ENCODE data around the gene TCAIM.
"Not testable (repeated sequence)": the region's sequence is repeated elsewhere in the genome, so short reads cannot be mapped to it uniquely, and the experiment has no call there.

TCAIM gene

GRCh38 chr3:44342176-44342790 is 3.7 kb downstream of the TCAIM start:
- no peak for DNase-seq (ENCODE audit: low spot score)

DNA sequence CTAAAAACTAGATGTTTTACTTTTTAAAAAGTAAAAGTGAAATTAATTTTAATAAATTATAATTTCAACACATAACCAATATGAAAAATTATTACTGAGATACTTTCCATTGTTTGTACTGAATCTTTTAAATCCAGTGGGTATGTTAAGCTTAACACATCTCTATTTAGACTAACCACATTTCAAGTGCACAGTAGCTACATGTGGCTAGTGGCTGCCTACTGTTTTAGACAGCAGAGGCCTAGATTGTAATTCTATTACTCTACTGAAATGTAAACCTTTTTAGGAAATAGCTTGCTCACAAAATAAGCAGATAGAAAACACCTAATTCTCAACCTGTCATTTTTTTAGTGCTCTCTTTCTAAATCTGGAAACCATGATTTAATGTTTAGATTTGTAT is 4.9 kb downstream of the TCAIM start:
- DNase-seq (ENCODE audit: low spot score), result no peak

GRCh38 chr3:44346590-44346989 is 8.0 kb downstream of the TCAIM start:
- not testable (repeated sequence) for DNase-seq (ENCODE audit: low spot score)

DNA sequence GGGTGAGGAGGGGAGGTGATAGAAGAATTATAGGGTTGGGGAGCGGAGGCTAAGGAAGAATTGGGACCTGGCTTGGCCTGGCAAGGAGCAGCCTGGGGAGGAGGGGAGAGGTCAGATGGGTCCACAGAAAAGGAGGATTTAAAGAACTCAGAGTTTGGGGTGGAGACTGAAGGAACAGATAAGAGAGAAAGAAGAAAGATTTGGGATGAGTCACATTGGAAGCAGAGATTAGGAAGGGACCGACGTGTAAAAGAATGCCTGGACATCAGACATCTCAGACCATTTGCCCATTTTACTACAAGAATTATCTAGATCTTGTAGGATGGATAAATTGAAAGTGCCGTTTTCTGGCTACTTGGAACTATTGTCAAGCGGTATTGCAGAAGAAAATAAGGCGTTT is 10.4 kb downstream of the TCAIM start:
- no peak for DNase-seq (ENCODE audit: low spot score)

DNA sequence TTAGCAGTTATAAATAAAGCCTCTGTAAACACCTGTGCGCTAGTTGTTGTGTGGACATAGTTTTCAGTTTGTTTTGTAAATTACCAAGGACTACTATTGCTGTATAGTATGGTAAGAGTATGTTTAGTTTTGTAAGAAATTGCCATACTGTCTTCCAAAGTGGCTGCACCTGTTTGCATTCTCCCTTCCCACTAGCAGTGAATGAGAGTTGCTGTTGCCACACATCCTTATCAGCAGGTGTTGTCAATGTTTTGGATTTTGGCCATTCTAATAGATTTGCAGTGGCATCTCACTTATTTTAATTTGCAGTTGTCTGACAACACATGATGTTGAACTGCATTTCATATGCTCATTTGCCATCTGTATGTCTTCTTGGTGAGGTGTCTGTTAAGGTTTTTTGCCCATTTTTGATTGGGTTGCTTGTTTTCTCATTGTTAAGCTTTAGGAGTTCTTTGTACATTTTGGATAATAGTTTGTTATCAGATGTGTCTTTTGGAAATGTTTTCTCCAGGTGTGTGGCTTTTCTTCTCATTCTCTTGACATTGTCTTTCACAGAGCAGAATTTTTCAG is 14.9 kb downstream of the TCAIM start:
- DNase-seq (ENCODE audit: low spot score), result no peak

GRCh38 chr3:44355362-44356033 is 16.9 kb downstream of the TCAIM start:
- DNase-seq (ENCODE audit: low spot score), result no peak

DNA sequence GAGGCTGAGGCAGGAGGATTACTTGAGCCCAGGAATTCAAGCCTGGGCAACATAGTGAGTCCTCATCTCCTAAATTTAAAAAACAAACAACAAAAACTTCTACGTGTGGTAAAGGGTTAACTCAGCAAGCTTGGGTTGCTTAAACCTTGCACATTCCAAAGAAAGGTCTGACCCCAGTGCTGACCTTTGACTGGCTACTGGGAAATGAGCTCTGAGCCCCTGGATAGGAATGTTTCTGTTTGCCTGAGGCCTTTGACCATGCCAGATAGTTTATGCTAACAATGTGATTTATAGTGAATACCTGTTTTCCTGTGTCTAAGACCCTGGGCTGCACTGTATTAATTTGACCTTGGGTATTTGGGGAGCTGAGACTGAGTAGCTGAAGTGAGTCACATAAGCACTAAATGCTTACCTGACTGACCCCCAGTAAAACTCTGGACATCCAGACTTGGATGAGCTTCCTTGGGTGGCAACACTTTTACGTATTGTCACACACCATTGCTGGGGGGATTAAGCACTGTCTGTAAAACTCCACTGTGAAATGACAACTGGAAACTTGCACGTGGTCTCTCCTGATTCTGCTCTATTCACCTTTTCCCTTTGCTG is 20.7 kb downstream of the TCAIM start:
- no peak for DNase-seq (ENCODE audit: low spot score)

GRCh38 chr3:44363591-44363990 is 25.0 kb downstream of the TCAIM start:
- no peak for DNase-seq (ENCODE audit: low spot score)

DNA sequence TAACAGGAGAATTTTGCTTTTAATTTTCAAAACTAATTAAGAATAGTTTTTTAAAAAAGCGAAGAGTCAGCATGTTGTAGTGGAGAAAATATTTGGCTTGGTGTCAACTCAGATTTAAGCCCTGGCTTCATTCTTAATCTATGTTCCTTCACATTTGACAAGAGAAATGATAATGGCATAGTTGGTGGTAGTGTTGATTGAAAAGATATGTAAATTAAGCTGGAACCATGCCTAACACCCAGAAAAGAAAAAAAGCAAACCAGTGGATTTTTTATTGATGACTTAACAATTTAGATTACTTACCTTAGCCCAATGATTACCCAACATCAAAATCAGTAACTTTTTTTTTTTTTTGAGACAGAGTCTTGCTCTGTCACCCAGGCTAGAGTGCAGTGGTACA is 27.4 kb downstream of the TCAIM start:
- DNase-seq (ENCODE audit: low spot score), result no peak

- no peak for DNase-seq (ENCODE audit: low spot score)
Observed at GRCh38 chr3:44375450-44375849, 36.9 kb downstream of the TCAIM start.

- no peak for DNase-seq (ENCODE audit: low spot score)
Observed at GRCh38 chr3:44387404-44387803, 48.8 kb downstream of the TCAIM start.

DNA sequence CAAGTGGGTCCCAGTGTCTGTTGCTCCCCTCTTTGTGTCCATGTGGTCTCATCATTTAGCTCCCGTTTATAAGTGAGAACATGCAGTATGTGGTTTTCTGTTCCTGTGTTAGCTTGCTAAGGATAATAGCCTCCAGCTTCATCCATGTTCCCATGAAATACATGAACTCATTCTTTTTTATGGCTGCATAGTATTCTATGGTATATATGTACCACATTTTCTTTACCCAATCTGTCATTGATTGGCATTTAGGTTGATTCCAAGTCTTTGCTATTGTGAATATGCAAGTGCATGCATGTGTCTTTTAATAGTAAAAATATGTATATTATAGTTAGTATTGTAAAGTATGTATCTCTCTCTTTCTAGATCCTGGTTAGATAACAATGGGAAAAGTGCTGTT is 53.9 kb downstream of the TCAIM start:
- no peak for DNase-seq (ENCODE audit: low spot score)

GRCh38 chr3:44395714-44396113 is 57.1 kb downstream of the TCAIM start:
- DNase-seq (ENCODE audit: low spot score), result no peak

DNA sequence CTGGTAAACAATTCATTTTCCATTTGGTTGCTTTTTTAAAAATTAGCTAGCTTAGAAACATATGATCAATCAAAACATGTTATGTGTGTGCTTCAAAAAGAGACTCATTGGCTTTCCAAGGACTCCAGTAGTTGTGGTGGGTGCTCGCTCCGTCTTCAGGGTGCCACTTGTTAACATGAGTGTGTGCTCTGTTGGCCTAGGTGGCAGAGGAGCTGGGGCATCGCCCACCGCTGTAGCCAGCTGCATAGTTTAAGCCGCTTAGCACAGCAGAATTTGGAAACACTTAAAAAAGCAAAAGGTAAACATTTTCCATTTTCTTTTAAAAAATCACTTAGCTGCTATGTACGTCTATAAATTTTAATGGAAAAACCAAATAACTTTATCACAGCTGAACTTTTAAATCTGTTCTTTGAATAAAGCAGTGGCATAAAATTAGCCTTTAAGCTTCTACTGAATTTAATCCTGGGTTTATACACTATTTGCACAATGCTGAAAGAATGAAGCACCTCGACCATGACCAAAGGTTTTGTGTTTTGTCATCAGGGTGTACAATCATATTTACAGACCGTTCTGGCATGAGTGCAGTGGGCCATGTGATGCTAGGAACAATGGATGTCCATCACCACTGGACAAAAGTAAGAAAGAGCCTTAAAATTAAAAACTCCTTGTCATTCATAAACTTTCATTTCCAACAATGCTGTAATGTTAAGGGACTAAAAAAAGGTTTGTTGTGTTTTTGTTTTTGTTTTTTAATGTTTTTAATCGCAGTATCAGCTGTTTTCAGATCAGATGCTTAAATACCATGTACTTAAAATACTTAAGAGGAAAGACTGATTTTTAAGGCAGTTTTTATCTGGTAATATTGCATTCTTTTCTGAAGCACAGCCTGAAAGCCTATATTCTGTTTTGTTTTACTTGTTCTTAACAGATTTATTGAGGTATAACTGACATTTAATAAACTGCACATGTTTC is 57.9 kb downstream of the TCAIM start:
- DNase-seq (ENCODE audit: low spot score), result no peak

- not testable (repeated sequence) for DNase-seq (ENCODE audit: low spot score)
Observed at GRCh38 chr3:44398271-44398670, 59.7 kb downstream of the TCAIM start.

DNA sequence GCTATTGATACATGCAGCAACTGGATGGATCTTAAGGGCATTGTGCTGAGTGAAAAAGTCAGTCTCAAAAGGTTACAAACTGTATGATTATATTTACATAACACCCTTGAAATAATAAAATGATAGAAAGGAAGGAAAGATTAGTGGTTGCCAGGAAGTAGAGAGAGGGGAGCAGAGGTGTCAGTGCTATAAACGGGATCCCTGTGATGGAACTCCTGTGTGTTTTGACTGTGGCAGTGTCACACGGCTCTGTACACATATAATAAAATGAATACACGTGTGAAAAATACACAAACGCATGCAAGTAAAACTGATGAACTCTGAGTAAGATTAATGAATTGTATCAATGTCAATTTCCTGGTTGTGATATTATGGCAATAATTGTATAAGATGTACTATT is 60.3 kb downstream of the TCAIM start:
- DNase-seq (ENCODE audit: low spot score), result no peak

- DNase-seq (ENCODE audit: low spot score), result no peak
Observed at GRCh38 chr3:44400771-44401170, 62.2 kb downstream of the TCAIM start.

DNA sequence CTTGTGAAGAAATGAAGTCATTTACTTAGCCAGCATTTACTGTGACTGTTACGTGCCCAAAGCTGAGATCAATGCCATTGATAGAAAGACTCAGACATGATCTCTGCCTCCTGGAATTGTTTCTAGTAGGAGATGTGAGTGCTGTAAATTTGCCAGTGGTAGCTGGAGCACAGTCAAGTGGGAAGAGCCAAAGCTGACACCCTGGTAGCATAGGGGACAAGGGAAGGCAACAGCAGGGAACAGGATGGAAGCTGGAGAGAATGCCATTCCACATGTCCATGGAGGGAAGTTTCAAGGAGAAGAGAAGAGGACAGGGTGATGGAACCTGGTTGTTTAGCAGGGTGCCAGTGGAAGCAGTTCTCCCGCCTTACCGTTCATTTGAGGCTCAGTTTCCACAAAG is 64.0 kb downstream of the TCAIM start:
- no peak for DNase-seq (ENCODE audit: low spot score)

DNA sequence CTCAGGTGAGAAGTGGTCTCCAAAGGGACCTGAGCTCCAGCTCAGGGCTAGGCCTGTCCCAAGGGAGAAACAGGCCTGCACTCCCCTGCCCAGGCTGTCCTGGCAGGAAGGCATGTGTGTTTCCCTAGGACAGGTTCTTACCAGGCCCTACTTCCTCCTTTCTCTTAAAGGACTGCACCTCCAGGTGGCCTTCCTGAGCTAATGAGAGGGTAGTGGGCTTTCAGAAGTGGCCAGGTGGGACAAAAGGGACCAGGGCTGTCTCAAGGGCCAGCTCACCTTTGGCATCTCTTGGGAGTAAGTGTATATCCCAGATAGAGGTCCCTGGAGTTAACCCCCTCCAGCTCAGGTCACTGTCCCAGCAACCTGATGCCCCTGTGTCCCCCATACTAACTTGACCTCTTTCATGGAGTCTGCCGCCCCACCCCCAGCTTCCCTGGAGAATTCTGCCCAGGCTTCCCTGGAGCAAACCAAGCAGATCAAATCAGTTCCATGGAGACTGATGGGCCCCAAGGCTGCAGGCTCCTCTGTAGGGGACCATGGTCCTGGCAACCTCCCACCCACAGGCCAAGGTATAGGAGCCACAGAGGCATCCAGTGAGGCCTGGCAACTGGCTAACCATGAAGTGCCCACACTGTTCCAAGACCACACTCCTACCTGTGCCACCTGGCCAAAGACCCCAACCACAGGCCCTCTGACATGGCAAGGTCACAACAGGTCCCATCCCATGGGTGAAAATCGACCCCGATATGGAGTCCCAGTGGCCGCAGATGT is 71.3 kb downstream of the TCAIM start:
- DNase-seq (ENCODE audit: low spot score), result no peak

- DNase-seq (ENCODE audit: low spot score), result no peak
Observed at GRCh38 chr3:44411031-44411645, 72.6 kb downstream of the TCAIM start.
